Fibroblast of the aortic adventitia (primary cell): ENCODE results near the gene PRSS58. TPM values are rescaled to one million over a fixed set of nuclear protein-coding genes. Genes with fewer than 3 reads are reported as not detected.
A peak's percentile ranks its signal among the peaks of the same experiment; 100 is the strongest.

Source experiments
- DNase-seq: peaks from one replicate; pipeline ENCODE4 v3.0.0-alpha.2; 2010; ENCODE audit warnings: low read depth
- H3K4me3 ChIP-seq: 2 replicates; pipeline ENCODE4 v1.5.1; 2011; ENCODE audit warnings: low read depth, mild to moderate bottlenecking, control low read depth, low read length, moderate library complexity
- CTCF ChIP-seq: IDR thresholded peaks from 2 replicates; pipeline ENCODE4 v1.5.1; 2011; ENCODE audit warnings: mild to moderate bottlenecking, low read length, control low read depth, inconsistent platforms; ENCODE audit not compliant: insufficient read depth
- total RNA-seq: library from RNA; depleted of rRNA; stranded (reverse); fragments of >200 nt; gene quantifications from 2 replicates; pipeline ENCODE4 v1.2.3, GENCODE V29; 2012; ENCODE audit warnings: low replicate concordance

Gene PRSS58
- total RNA-seq, 1 donor, result not detected

DNA sequence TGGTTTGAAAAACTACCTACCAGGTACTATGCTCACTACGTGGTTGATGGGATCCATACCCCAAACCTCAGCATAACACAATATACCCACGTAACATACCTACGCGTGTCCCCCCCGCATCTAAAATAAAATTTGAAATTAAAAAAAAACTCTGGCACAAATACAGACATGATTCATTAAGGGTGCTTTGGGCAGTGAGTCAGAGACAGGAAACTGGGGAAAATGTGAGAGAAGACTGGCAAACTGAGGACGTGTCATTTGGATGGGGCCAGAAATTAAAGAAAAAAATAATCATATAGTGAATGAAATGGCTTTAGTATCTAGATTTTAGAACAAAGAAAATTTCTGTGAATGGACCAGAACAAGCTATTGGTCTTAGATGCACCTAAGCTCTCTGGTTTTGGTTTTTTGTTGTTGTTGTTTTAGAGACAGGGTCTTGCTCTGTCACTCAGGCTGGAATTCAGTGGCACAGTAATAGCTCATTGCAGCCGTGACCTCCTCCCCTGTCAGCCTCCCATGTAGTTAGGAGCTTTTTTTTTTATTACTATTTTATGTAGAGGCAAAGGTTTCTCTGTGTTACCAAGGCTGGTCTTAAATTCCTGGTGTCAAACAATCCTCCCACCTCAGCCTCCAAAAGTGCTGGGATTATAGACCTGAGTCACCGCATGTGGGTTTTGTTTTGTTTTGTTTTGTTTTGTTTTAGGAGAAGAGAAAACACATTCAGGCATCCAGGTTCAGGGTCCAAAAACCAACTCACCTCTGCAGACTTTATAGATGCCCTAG is 5.9 kb upstream of the PRSS58 start:
- no peak overlapping the region for H3K4me3 ChIP-seq
- no peak for TF ChIP-seq CTCF
- peak; percentile 9 for DNase-seq

GRCh38 chr7:142250705-142251104 is 7.2 kb downstream of the PRSS58 start:
- no peak for TF ChIP-seq CTCF
- no peak for DNase-seq
- no peak overlapping the region for H3K4me3 ChIP-seq

GRCh38 chr7:142249918-142250317 is 7.9 kb downstream of the PRSS58 start:
- no peak overlapping the region for H3K4me3 ChIP-seq
- no peak for DNase-seq
- no peak for TF ChIP-seq CTCF

- no peak for TF ChIP-seq CTCF
- H3K4me3 ChIP-seq, result no peak overlapping the region
- DNase-seq, result no peak
Measured at GRCh38 chr7:142248166-142249160, 9.4 kb downstream of the PRSS58 start.

DNA sequence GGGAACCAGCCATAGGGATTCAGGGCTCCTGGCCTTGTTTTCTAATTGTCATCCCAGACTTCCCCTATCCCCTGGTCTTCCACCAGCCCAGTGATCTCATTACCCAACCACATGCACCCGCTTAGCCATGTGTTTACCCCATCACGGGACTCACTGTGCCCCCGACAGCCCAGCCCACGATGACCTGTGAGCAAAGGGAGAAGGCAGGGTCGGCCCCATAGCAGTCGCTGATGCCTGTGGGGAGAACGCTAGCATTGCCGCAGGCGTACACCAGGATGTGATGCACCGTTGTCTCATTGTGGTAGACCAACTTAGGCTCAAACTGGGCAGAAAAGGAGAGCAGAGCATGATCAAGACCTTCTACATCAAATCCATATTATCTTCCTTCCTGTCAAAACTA is 14.0 kb downstream of the PRSS58 start:
- no peak for TF ChIP-seq CTCF
- DNase-seq, result no peak
- H3K4me3 ChIP-seq, result no peak overlapping the region

GRCh38 chr7:142240546-142240945 is 17.3 kb downstream of the PRSS58 start:
- no peak for TF ChIP-seq CTCF
- DNase-seq, result no peak
- no peak overlapping the region for H3K4me3 ChIP-seq
